ENCODE results near the gene LINGO4.

LINGO4 gene

GRCh38 chr1:151805066-151805820, at the start of gene LINGO4:
Gene LINGO4, minus strand, starts transcription at chr1:151805419. Its CDS starts 2,715 bp downstream, at chr1:151802704.
- DNase-seq (ENCODE audit: extremely low read depth, low read depth), result no peak
- TF ChIP-seq CTCF (IDR thresholded peaks at IDR 0.05; ENCODE audit: low read depth, low read length), result no peak

- TF ChIP-seq CTCF (IDR thresholded peaks at IDR 0.05; ENCODE audit: low read depth, low read length), result no peak
- no peak for DNase-seq (ENCODE audit: extremely low read depth, low read depth)
Measured at GRCh38 chr1:151854658-151855057, 49.4 kb upstream of the LINGO4 start.

GRCh38 chr1:151853411-151853943, 48.3 kb upstream of the LINGO4 start, which contains the start of gene THEM5:
Gene THEM5, minus strand, starts transcription at chr1:151853712. Its CDS starts 147 bp downstream, at chr1:151853565.
- no peak for TF ChIP-seq CTCF (IDR thresholded peaks at IDR 0.05; ENCODE audit: low read depth, low read length)
- DNase-seq (ENCODE audit: extremely low read depth, low read depth), result no peak

- TF ChIP-seq CTCF (IDR thresholded peaks at IDR 0.05; ENCODE audit: low read depth, low read length), result no peak
- no peak for DNase-seq (ENCODE audit: extremely low read depth, low read depth)
Measured at GRCh38 chr1:151852733-151853132, 47.5 kb upstream of the LINGO4 start.

- no peak for DNase-seq (ENCODE audit: extremely low read depth, low read depth)
Measured at GRCh38 chr1:151851886-151852285, 46.7 kb upstream of the LINGO4 start.

GRCh38 chr1:151849871-151850270, 44.7 kb upstream of the LINGO4 start:
- DNase-seq (ENCODE audit: extremely low read depth, low read depth), result no peak
- no peak for TF ChIP-seq CTCF (IDR thresholded peaks at IDR 0.05; ENCODE audit: low read depth, low read length)

More at GRCh38 chr1:151851886-151852285, 46.7 kb upstream of the LINGO4 start:
- no peak for TF ChIP-seq CTCF (IDR thresholded peaks at IDR 0.05; ENCODE audit: low read depth, low read length)

GRCh38 chr1:151849126-151849525, 43.9 kb upstream of the LINGO4 start:
- no peak for TF ChIP-seq CTCF (IDR thresholded peaks at IDR 0.05; ENCODE audit: low read depth, low read length)
- DNase-seq (ENCODE audit: extremely low read depth, low read depth), result no peak
